Neutrophil (primary cell): ENCODE results near the gene ANKMY1.

Source experiments
- H3K27ac ChIP-seq: fragments of 200-600 bp; sonication (generic); 2 replicates; pipeline ENCODE4 v1.5.1; 2016; ENCODE audit warnings: mild to moderate bottlenecking, moderate library complexity
- H3K27me3 ChIP-seq: fragments of 200-600 bp; sonication (generic); 2 replicates; pipeline ENCODE4 v1.6.0; 2016; ENCODE audit warnings: mild to moderate bottlenecking
- H3K36me3 ChIP-seq: fragments of 200-600 bp; sonication (generic); 2 replicates; pipeline ENCODE4 v1.5.1; 2017
- H3K4me1 ChIP-seq, 2 experiments: fragments of 200-600 bp in 1 of 2; sonication (generic) in 1 of 2; 1 replicate in 1 of 2; 2 replicates in 1 of 2; pipeline versions ENCODE4 v1.5.1 to v1.6.1; 2013 to 2016; ENCODE audit warnings: low read depth in 1 of 2, low read length in 1 of 2, mild to moderate bottlenecking in 1 of 2, moderate library complexity in 1 of 2; ENCODE audit not compliant: control insufficient read depth in 1 of 2, insufficient read depth in 1 of 2
- H3K4me3 ChIP-seq, 2 experiments: fragments of 200-600 bp in 1 of 2; sonication (generic) in 1 of 2; 1 replicate in 1 of 2; 2 replicates in 1 of 2; pipeline ENCODE4 v1.5.1; 2013 to 2016; ENCODE audit warnings: low read depth in 1 of 2, low read length in 1 of 2, mild to moderate bottlenecking in 1 of 2, moderate library complexity in 1 of 2
- H3K9me3 ChIP-seq: fragments of 200-600 bp; sonication (generic); 2 replicates; pipeline ENCODE4 v1.5.1; 2016
- CTCF ChIP-seq: fragments of 200-600 bp; sonication (generic); IDR thresholded peaks from 2 replicates; pipeline ENCODE4 v1.5.1; 2016; ENCODE audit warnings: antibody characterized with exemption

ANKMY1 gene

GRCh38 chr2:240454106-240454901 lies 103.5 kb downstream of the ANKMY1 start:
- TF ChIP-seq CTCF = no peak
- no peak overlapping the region for H3K27ac ChIP-seq
- H3K9me3 ChIP-seq = no peaks in the 10 kb centered on the region
- H3K36me3 ChIP-seq = no peaks in the 10 kb centered on the region
- H3K27me3 ChIP-seq = peaks cover 96% of the 10 kb centered on the region
- H3K4me3 ChIP-seq = no peak overlapping the region
- no peaks in the 10 kb centered on the region for H3K4me1 ChIP-seq

- no peaks in the 10 kb centered on the region for H3K4me1 ChIP-seq
- no peak overlapping the region for H3K4me3 ChIP-seq
- no peaks in the 10 kb centered on the region for H3K9me3 ChIP-seq
- no peak for TF ChIP-seq CTCF
- peaks cover 98% of the 10 kb centered on the region for H3K27me3 ChIP-seq
- no peaks in the 10 kb centered on the region for H3K36me3 ChIP-seq
- no peak overlapping the region for H3K27ac ChIP-seq
Measured at GRCh38 chr2:240453461-240454105, 104.2 kb downstream of the ANKMY1 start.

- Histone ChIP-seq H3K4me1 (no peaks in the 10 kb centered on the region), H3K27me3 (peaks cover 95% of the 10 kb centered on the region), H3K27ac (no peak overlapping the region), H3K4me3 (no peak overlapping the region), H3K36me3 (no peaks in the 10 kb centered on the region), H3K9me3 (no peaks in the 10 kb centered on the region)
- TF ChIP-seq CTCF = no peak
Measured at GRCh38 chr2:240452462-240453256, 105.1 kb downstream of the ANKMY1 start.

GRCh38 chr2:240451791-240452461 lies 105.9 kb downstream of the ANKMY1 start:
- no peak overlapping the region for H3K27ac ChIP-seq

More at GRCh38 chr2:240451791-240452461, 105.9 kb downstream of the ANKMY1 start:
- H3K36me3 ChIP-seq = no peaks in the 10 kb centered on the region
- no peaks in the 10 kb centered on the region for H3K9me3 ChIP-seq
- H3K4me3 ChIP-seq = no peak overlapping the region
- H3K4me1 ChIP-seq = no peaks in the 10 kb centered on the region
- H3K27me3 ChIP-seq = peaks cover 91% of the 10 kb centered on the region
- no peak for TF ChIP-seq CTCF
